Measurements from ENCODE around the gene S100B. TPM values are rescaled to one million over a fixed set of nuclear protein-coding genes. Genes with fewer than 3 reads are reported as not detected.

The S100B gene
- 36.5 TPM for total RNA-seq
- 46.3 TPM for polyA plus RNA-seq
- long read RNA-seq, donor 1, partial matches to known transcripts = 0 of 2 reads
- long read RNA-seq, donor 1, other reads (novel, unspliced or antisense) = 0 of 2 reads
- long read RNA-seq, donor 2, transcript S100B-201 (3 exons, 877 nt) = major isoform, 38 of 42 reads
- long read RNA-seq, donor 2, partial matches to known transcripts = 0 of 42 reads
- long read RNA-seq, donor 2, other reads (novel, unspliced or antisense) = 0 of 42 reads
- long read RNA-seq, donor 3, transcript S100B-201 (3 exons, 877 nt) = major isoform, 50 of 59 reads
- long read RNA-seq, donor 3, partial matches to known transcripts = 5 of 59 reads
- long read RNA-seq, donor 3, other reads (novel, unspliced or antisense) = 0 of 59 reads
- long read RNA-seq, donor 4, transcript S100B-201 (3 exons, 877 nt) = major isoform, 20 of 22 reads
- long read RNA-seq, donor 4, partial matches to known transcripts = 0 of 22 reads
- long read RNA-seq, donor 4, other reads (novel, unspliced or antisense) = 0 of 22 reads
- long read RNA-seq, donor 5, transcript S100B-201 (3 exons, 877 nt) = major isoform, 75 of 84 reads
- long read RNA-seq, donor 5, transcript S100B-203 (2 exons, 839 nt) = minor isoform, 6 of 84 reads
- long read RNA-seq, donor 5, partial matches to known transcripts = 0 of 84 reads
- long read RNA-seq, donor 5, other reads (novel, unspliced or antisense) = 0 of 84 reads
- long read RNA-seq, donor 6, transcript S100B-201 (3 exons, 877 nt) = major isoform, 12 of 13 reads
- long read RNA-seq, donor 6, partial matches to known transcripts = 0 of 13 reads
- long read RNA-seq, donor 6, other reads (novel, unspliced or antisense) = 0 of 13 reads
- long read RNA-seq, donor 7, transcript S100B-201 (3 exons, 877 nt) = major isoform, 33 of 35 reads
- long read RNA-seq, donor 7, partial matches to known transcripts = 0 of 35 reads
- long read RNA-seq, donor 7, other reads (novel, unspliced or antisense) = 0 of 35 reads
- long read RNA-seq, donor 8, transcript S100B-201 (3 exons, 877 nt) = major isoform, 17 of 18 reads
- long read RNA-seq, donor 8, partial matches to known transcripts = 0 of 18 reads
- long read RNA-seq, donor 8, other reads (novel, unspliced or antisense) = 0 of 18 reads
- long read RNA-seq, donor 9, transcript S100B-201 (3 exons, 877 nt) = major isoform, 20 of 21 reads
- long read RNA-seq, donor 9, partial matches to known transcripts = 0 of 21 reads
- long read RNA-seq, donor 9, other reads (novel, unspliced or antisense) = 0 of 21 reads
- long read RNA-seq, donor 10, transcript S100B-201 (3 exons, 877 nt) = major isoform, 16 of 17 reads
- long read RNA-seq, donor 10, partial matches to known transcripts = 0 of 17 reads
- long read RNA-seq, donor 10, other reads (novel, unspliced or antisense) = 0 of 17 reads

- peak in 1 of 9 donors; percentile 27 for DNase-seq (ENCODE audit: low read depth in 6 of 9, low spot score in 9 of 9)
- peak within 1 kb of the TSS; percentile 25 to 50 for H3K27ac ChIP-seq (ENCODE audit: low read depth in 1 of 2, low read length in 1 of 2)
- no peaks in the 10 kb centered on the region for H3K27me3 ChIP-seq (ENCODE audit: control insufficient read depth in 2 of 2, insufficient read depth in 1 of 2, low read length in 1 of 2)
- 79% methylated on average over 15 of the region's 15 CpGs for WGBS
- peaks cover 0 to 9% of the 10 kb centered on the region in 2 donors for H3K9me3 ChIP-seq (ENCODE audit: control insufficient read depth in 2 of 2, insufficient read depth in 1 of 2, low read length in 1 of 2)
- H3K4me1 ChIP-seq (ENCODE audit: control insufficient read depth in 2 of 2, insufficient read depth in 2 of 2, low read length in 2 of 2) = peaks cover 16 to 24% of the 10 kb centered on the region in 2 donors
- no peaks in the 10 kb centered on the region for H3K36me3 ChIP-seq (ENCODE audit: control insufficient read depth in 2 of 2, insufficient read depth in 2 of 2, low read length in 1 of 2)
- H3K4me3 ChIP-seq (ENCODE audit: low read length in 2 of 2) = no peak within 1 kb of the TSS
These were observed at the start of gene S100B for GRCh38 chr21:46604975-46605766. Gene S100B, minus strand, starts transcription at chr21:46605082. Its CDS starts 2,667 bp downstream, at chr21:46602415.

- 98% methylated on average over 7 of the region's 7 CpGs for WGBS
These were observed 46.2 kb upstream of the S100B start for GRCh38 chr21:46651121-46651520.

GRCh38 chr21:46650476-46651098 is 45.7 kb upstream of the S100B start:
- Histone ChIP-seq H3K36me3 (ENCODE audit: control insufficient read depth in 2 of 2, insufficient read depth in 2 of 2, low read length in 1 of 2) (peaks cover 41 to 78% of the 10 kb centered on the region in 2 donors), H3K4me1 (ENCODE audit: control insufficient read depth in 2 of 2, insufficient read depth in 2 of 2, low read length in 2 of 2) (no peaks in the 10 kb centered on the region), H3K27me3 (ENCODE audit: control insufficient read depth in 2 of 2, insufficient read depth in 1 of 2, low read length in 1 of 2) (no peaks in the 10 kb centered on the region), H3K4me3 (ENCODE audit: low read length in 2 of 2) (no peak overlapping the region), H3K27ac (ENCODE audit: low read depth in 1 of 2, low read length in 1 of 2) (no peak overlapping the region), H3K9me3 (ENCODE audit: control insufficient read depth in 2 of 2, insufficient read depth in 1 of 2, low read length in 1 of 2) (no peaks in the 10 kb centered on the region)
- no peak for DNase-seq (ENCODE audit: low read depth in 6 of 9, low spot score in 9 of 9)
- 97% methylated on average over 14 of the region's 14 CpGs for whole genome bisulfite sequencing

More at GRCh38 chr21:46651121-46651520, 46.2 kb upstream of the S100B start:
- Histone ChIP-seq H3K9me3 (ENCODE audit: control insufficient read depth in 2 of 2, insufficient read depth in 1 of 2, low read length in 1 of 2) (peaks cover 0 to 1% of the 10 kb centered on the region in 2 donors), H3K27ac (ENCODE audit: low read depth in 1 of 2, low read length in 1 of 2) (no peak overlapping the region), H3K36me3 (ENCODE audit: control insufficient read depth in 2 of 2, insufficient read depth in 2 of 2, low read length in 1 of 2) (peaks cover 37 to 75% of the 10 kb centered on the region in 2 donors), H3K27me3 (ENCODE audit: control insufficient read depth in 2 of 2, insufficient read depth in 1 of 2, low read length in 1 of 2) (no peaks in the 10 kb centered on the region), H3K4me1 (ENCODE audit: control insufficient read depth in 2 of 2, insufficient read depth in 2 of 2, low read length in 2 of 2) (no peaks in the 10 kb centered on the region), H3K4me3 (ENCODE audit: low read length in 2 of 2) (no peak overlapping the region)
- no peak for DNase-seq (ENCODE audit: low read depth in 6 of 9, low spot score in 9 of 9)

- Histone ChIP-seq H3K9me3 (ENCODE audit: control insufficient read depth in 2 of 2, insufficient read depth in 1 of 2, low read length in 1 of 2) (no peaks in the 10 kb centered on the region), H3K4me1 (ENCODE audit: control insufficient read depth in 2 of 2, insufficient read depth in 2 of 2, low read length in 2 of 2) (no peaks in the 10 kb centered on the region), H3K27me3 (ENCODE audit: control insufficient read depth in 2 of 2, insufficient read depth in 1 of 2, low read length in 1 of 2) (no peaks in the 10 kb centered on the region), H3K4me3 (ENCODE audit: low read length in 2 of 2) (no peak overlapping the region), H3K36me3 (ENCODE audit: control insufficient read depth in 2 of 2, insufficient read depth in 2 of 2, low read length in 1 of 2) (peaks cover 49 to 83% of the 10 kb centered on the region in 2 donors), H3K27ac (ENCODE audit: low read depth in 1 of 2, low read length in 1 of 2) (no peak overlapping the region)
- WGBS = 99% methylated on average over 19 of the region's 19 CpGs
- DNase-seq (ENCODE audit: low read depth in 6 of 9, low spot score in 9 of 9) = no peak
These were observed 44.5 kb upstream of the S100B start for GRCh38 chr21:46649356-46649755.

GRCh38 chr21:46648539-46648938 is 43.7 kb upstream of the S100B start:
- no peak overlapping the region for H3K27ac ChIP-seq (ENCODE audit: low read depth in 1 of 2, low read length in 1 of 2)
- H3K4me1 ChIP-seq (ENCODE audit: control insufficient read depth in 2 of 2, insufficient read depth in 2 of 2, low read length in 2 of 2) = no peaks in the 10 kb centered on the region
- WGBS = 98% methylated on average over 27 of the region's 27 CpGs
- no peaks in the 10 kb centered on the region for H3K27me3 ChIP-seq (ENCODE audit: control insufficient read depth in 2 of 2, insufficient read depth in 1 of 2, low read length in 1 of 2)
- no peak overlapping the region for H3K4me3 ChIP-seq (ENCODE audit: low read length in 2 of 2)
- H3K36me3 ChIP-seq (ENCODE audit: control insufficient read depth in 2 of 2, insufficient read depth in 2 of 2, low read length in 1 of 2) = peaks cover 53 to 85% of the 10 kb centered on the region in 2 donors
- DNase-seq (ENCODE audit: low read depth in 6 of 9, low spot score in 9 of 9) = no peak
- no peaks in the 10 kb centered on the region for H3K9me3 ChIP-seq (ENCODE audit: control insufficient read depth in 2 of 2, insufficient read depth in 1 of 2, low read length in 1 of 2)

- H3K4me3 ChIP-seq (ENCODE audit: low read length in 2 of 2) = no peak overlapping the region
- no peak for DNase-seq (ENCODE audit: low read depth in 6 of 9, low spot score in 9 of 9)
- peaks cover 56 to 76% of the 10 kb centered on the region in 2 donors for H3K36me3 ChIP-seq (ENCODE audit: control insufficient read depth in 2 of 2, insufficient read depth in 2 of 2, low read length in 1 of 2)
- H3K9me3 ChIP-seq (ENCODE audit: control insufficient read depth in 2 of 2, insufficient read depth in 1 of 2, low read length in 1 of 2) = no peaks in the 10 kb centered on the region
- WGBS = 95% methylated on average over 9 of the region's 9 CpGs
- H3K27ac ChIP-seq (ENCODE audit: low read depth in 1 of 2, low read length in 1 of 2) = no peak overlapping the region
- H3K4me1 ChIP-seq (ENCODE audit: control insufficient read depth in 2 of 2, insufficient read depth in 2 of 2, low read length in 2 of 2) = no peaks in the 10 kb centered on the region
- H3K27me3 ChIP-seq (ENCODE audit: control insufficient read depth in 2 of 2, insufficient read depth in 1 of 2, low read length in 1 of 2) = no peaks in the 10 kb centered on the region
These were observed 41.8 kb upstream of the S100B start for GRCh38 chr21:46646541-46647154.

GRCh38 chr21:46645840-46646239 is 41.0 kb upstream of the S100B start:
- H3K27me3 ChIP-seq (ENCODE audit: control insufficient read depth in 2 of 2, insufficient read depth in 1 of 2, low read length in 1 of 2) = no peaks in the 10 kb centered on the region
- 99% methylated on average over 5 of the region's 5 CpGs for WGBS
- H3K4me1 ChIP-seq (ENCODE audit: control insufficient read depth in 2 of 2, insufficient read depth in 2 of 2, low read length in 2 of 2) = no peaks in the 10 kb centered on the region
- H3K27ac ChIP-seq (ENCODE audit: low read depth in 1 of 2, low read length in 1 of 2) = no peak overlapping the region
- DNase-seq (ENCODE audit: low read depth in 6 of 9, low spot score in 9 of 9) = no peak
- H3K36me3 ChIP-seq (ENCODE audit: control insufficient read depth in 2 of 2, insufficient read depth in 2 of 2, low read length in 1 of 2) = peaks cover 63 to 78% of the 10 kb centered on the region in 2 donors
- H3K4me3 ChIP-seq (ENCODE audit: low read length in 2 of 2) = no peak overlapping the region
- H3K9me3 ChIP-seq (ENCODE audit: control insufficient read depth in 2 of 2, insufficient read depth in 1 of 2, low read length in 1 of 2) = no peaks in the 10 kb centered on the region
